ENCODE data around the gene VENTX. TPM values are rescaled to one million over a fixed set of nuclear protein-coding genes. Genes with fewer than 3 reads are reported as not detected.
A peak's percentile ranks its signal among the peaks of the same experiment; 100 is the strongest.

VENTX gene
- total RNA-seq, 3 donors from 2014 or later (not counting 1 experiment from before 2014, with no cell fraction given) = 0.48 to 4.1 (median 0.75) TPM

GRCh38 chr10:133200621-133201031 lies 37.0 kb upstream of the VENTX start:
- TF ChIP-seq CTCF (IDR thresholded peaks at IDR 0.05) = no peak
- Histone ChIP-seq H3K4me3 (ENCODE audit: low read length) (no peak overlapping the region), H3K27ac (ENCODE audit: low read length) (no peak overlapping the region), H3K27me3 (ENCODE audit: control insufficient read depth, insufficient read depth, low read length) (no peaks in the 10 kb centered on the region), H3K4me1 (ENCODE audit: control insufficient read depth, insufficient read depth, low read length) (no peaks in the 10 kb centered on the region), H3K36me3 (ENCODE audit: control insufficient read depth, insufficient read depth, low read length) (no peaks in the 10 kb centered on the region), H3K9me3 (ENCODE audit: control insufficient read depth, insufficient read depth, low read length) (no peaks in the 10 kb centered on the region)
- WGBS (ENCODE audit: insufficient coverage) = 93% methylated on average over 15 of the region's 15 CpGs
- Mint-ChIP-seq H3K27ac (no peak overlapping the region), H3K27me3 (ENCODE audit: low read depth in 2 of 2) (no peaks in the 10 kb centered on the region), H3K9me3 (no peaks in the 10 kb centered on the region), H3K4me3 (peak overlapping the region; percentile 25), H3K36me3 (no peaks in the 10 kb centered on the region), H3K4me1 (no peaks in the 10 kb centered on the region)
- intact Hi-C loops (cut with micrococcal nuclease) = no loop called here
- ATAC-seq = no peak
- DNase-seq = no peak

GRCh38 chr10:133201151-133201947 lies 36.3 kb upstream of the VENTX start:
- Histone ChIP-seq H3K4me3 (ENCODE audit: low read length) (no peak overlapping the region), H3K27me3 (ENCODE audit: control insufficient read depth, insufficient read depth, low read length) (no peaks in the 10 kb centered on the region), H3K36me3 (ENCODE audit: control insufficient read depth, insufficient read depth, low read length) (no peaks in the 10 kb centered on the region), H3K9me3 (ENCODE audit: control insufficient read depth, insufficient read depth, low read length) (no peaks in the 10 kb centered on the region), H3K4me1 (ENCODE audit: control insufficient read depth, insufficient read depth, low read length) (no peaks in the 10 kb centered on the region), H3K27ac (ENCODE audit: low read length) (no peak overlapping the region)
- intact Hi-C loops (cut with micrococcal nuclease) = no loop called here
- TF ChIP-seq CTCF (IDR thresholded peaks at IDR 0.05) = no peak
- no peaks in the 10 kb centered on the region for H3K4me1 Mint-ChIP-seq
- no peak overlapping the region for H3K4me3 Mint-ChIP-seq
- H3K36me3 Mint-ChIP-seq = no peaks in the 10 kb centered on the region
- no peak overlapping the region for H3K27ac Mint-ChIP-seq
- no peaks in the 10 kb centered on the region for H3K9me3 Mint-ChIP-seq
- DNase-seq = no peak
- WGBS (ENCODE audit: insufficient coverage) = 90% methylated on average over 57 of the region's 57 CpGs
- H3K27me3 Mint-ChIP-seq (ENCODE audit: low read depth in 2 of 2) = no peaks in the 10 kb centered on the region
- no peak for ATAC-seq

GRCh38 chr10:133201948-133202725 lies 35.5 kb upstream of the VENTX start:
- Mint-ChIP-seq H3K27me3 (ENCODE audit: low read depth in 2 of 2) (no peaks in the 10 kb centered on the region), H3K4me3 (no peak overlapping the region), H3K4me1 (no peaks in the 10 kb centered on the region), H3K36me3 (no peaks in the 10 kb centered on the region), H3K27ac (no peak overlapping the region), H3K9me3 (no peaks in the 10 kb centered on the region)
- TF ChIP-seq CTCF (IDR thresholded peaks at IDR 0.05) = no peak
- no peak overlapping the region for H3K4me3 ChIP-seq (ENCODE audit: low read length)
- intact Hi-C loops (cut with micrococcal nuclease) = no loop called here
- DNase-seq (no peak), ATAC-seq (no peak)
- no peaks in the 10 kb centered on the region for H3K9me3 ChIP-seq (ENCODE audit: control insufficient read depth, insufficient read depth, low read length)
- no peak overlapping the region for H3K27ac ChIP-seq (ENCODE audit: low read length)
- H3K27me3 ChIP-seq (ENCODE audit: control insufficient read depth, insufficient read depth, low read length) = no peaks in the 10 kb centered on the region
- 77% methylated on average over 29 of the region's 29 CpGs for WGBS (ENCODE audit: insufficient coverage)
- H3K36me3 ChIP-seq (ENCODE audit: control insufficient read depth, insufficient read depth, low read length) = no peaks in the 10 kb centered on the region
- H3K4me1 ChIP-seq (ENCODE audit: control insufficient read depth, insufficient read depth, low read length) = no peaks in the 10 kb centered on the region

All from natural killer cell (primary cell).